Measurements from ENCODE around the gene PPFIBP1. TPM values are rescaled to one million over a fixed set of nuclear protein-coding genes. Genes with fewer than 3 reads are reported as not detected.

The PPFIBP1 gene
- total RNA-seq, 1 experiment from 2014 or later = 88.6 TPM

- Histone ChIP-seq H3K27ac (ENCODE audit: low read length) (no peak overlapping the region), H3K4me1 (ENCODE audit: control insufficient read depth, insufficient read depth, low read length) (peaks cover 9% of the 10 kb centered on the region; the same call in 1 of the 2 replicates)
- POLR2A ChIA-PET = no interaction called here
These were observed 52.8 kb downstream of the PPFIBP1 start for GRCh38 chr12:27576667-27577347.

GRCh38 chr12:27577688-27578087, 53.7 kb downstream of the PPFIBP1 start:
- Histone ChIP-seq H3K9me3 (ENCODE audit: control insufficient read depth, insufficient read depth, low read depth, low read length) (no peaks in the 10 kb centered on the region), H3K27me3 (ENCODE audit: control insufficient read depth, insufficient read depth, low read length) (no peaks in the 10 kb centered on the region), H3K27ac (ENCODE audit: low read length) (no peak overlapping the region), H3K4me1 (ENCODE audit: control insufficient read depth, insufficient read depth, low read length) (peaks cover 9% of the 10 kb centered on the region; the same call in 1 of the 2 replicates), H3K4me3 (ENCODE audit: low read depth in 2 of 2, low read length in 2 of 2) (no peak overlapping the region), H3K36me3 (ENCODE audit: control insufficient read depth, insufficient read depth, low read length) (peaks cover 3% of the 10 kb centered on the region; the same call in 1 of the 2 replicates)
- CTCF ChIA-PET = no interaction called here
- DNase-seq (ENCODE audit: low read depth, low spot score) (no peak), ATAC-seq (no peak)
- POLR2A ChIA-PET = no interaction called here
- TF ChIP-seq REST (IDR thresholded peaks at IDR 0.05; ENCODE audit: insufficient read depth in 1 of 2, low read depth in 2 of 2, low read length in 1 of 2) (no peak), TCF7L2 (IDR thresholded peaks at IDR 0.05; ENCODE audit: low read depth, low read length) (no peak), POLR2AphosphoS5 (IDR thresholded peaks at IDR 0.05; ENCODE audit: low read depth, low read length) (no peak), SIN3A (IDR thresholded peaks at IDR 0.05; ENCODE audit: borderline replicate concordance, insufficient read depth, low read depth, low read length) (no peak), CTCF (IDR thresholded peaks at IDR 0.05) (no peak)
- intact Hi-C loops (cut with micrococcal nuclease; ENCODE audit: unreplicated experiment) = no loop called here
- in situ Hi-C loops (cut with HindIII; ENCODE audit: low pct_unique_long_range_greater_than_20kb, low sequenced_read_pairs) = no loop called here
- no TSS peak for BruUV-seq (replicated peaks)

More at GRCh38 chr12:27576667-27577347, 52.8 kb downstream of the PPFIBP1 start:
- Histone ChIP-seq H3K36me3 (ENCODE audit: control insufficient read depth, insufficient read depth, low read length) (peaks cover 3% of the 10 kb centered on the region; the same call in 1 of the 2 replicates), H3K4me3 (ENCODE audit: low read depth in 2 of 2, low read length in 2 of 2) (no peak overlapping the region), H3K9me3 (ENCODE audit: control insufficient read depth, insufficient read depth, low read depth, low read length) (no peaks in the 10 kb centered on the region), H3K27me3 (ENCODE audit: control insufficient read depth, insufficient read depth, low read length) (no peaks in the 10 kb centered on the region)
- in situ Hi-C loops (cut with HindIII; ENCODE audit: low pct_unique_long_range_greater_than_20kb, low sequenced_read_pairs) = no loop called here
- ATAC-seq (no peak), DNase-seq (ENCODE audit: low read depth, low spot score) (no peak)
- TF ChIP-seq TCF7L2 (IDR thresholded peaks at IDR 0.05; ENCODE audit: low read depth, low read length) (no peak), CTCF (IDR thresholded peaks at IDR 0.05) (no peak), SIN3A (IDR thresholded peaks at IDR 0.05; ENCODE audit: borderline replicate concordance, insufficient read depth, low read depth, low read length) (no peak), REST (IDR thresholded peaks at IDR 0.05; ENCODE audit: insufficient read depth in 1 of 2, low read depth in 2 of 2, low read length in 1 of 2) (no peak), POLR2AphosphoS5 (IDR thresholded peaks at IDR 0.05; ENCODE audit: low read depth, low read length) (no peak)
- intact Hi-C loops (cut with micrococcal nuclease; ENCODE audit: unreplicated experiment) = no loop called here
- BruUV-seq (replicated peaks) = no TSS peak
- CTCF ChIA-PET = interaction anchor here (0.6 kb wide), 1 partner anchor 21 kb away, joined by 3 read pairs; no protein-coding TSS in a partner anchor
